ENCODE measurements around the gene SYS1. TPM values are rescaled to one million over a fixed set of nuclear protein-coding genes. Genes with fewer than 3 reads are reported as not detected.

SYS1 gene
- total RNA-seq, 2 donors from 2014 or later: 29.3 to 57.4 TPM

GRCh38 chr20:45406260-45407066, 43.5 kb downstream of the SYS1 start:
- peak in 1 of 4 experiments; percentile 8 for TF ChIP-seq CTCF (IDR thresholded peaks at IDR 0.05)
- no peak for TF ChIP-seq POLR2AphosphoS5 (IDR thresholded peaks at IDR 0.05)
- peak; percentile 54 for TF ChIP-seq POLR2A (IDR thresholded peaks at IDR 0.05)
- peak; percentile 63 for DNase-seq (ENCODE audit: low spot score)

GRCh38 chr20:45407067-45407745, 44.2 kb downstream of the SYS1 start:
- Histone ChIP-seq H3K4me1 (replicated peaks) (peaks cover 8% of the 10 kb centered on the region), H3K27me3 (replicated peaks; ENCODE audit: insufficient read depth) (no peaks in the 10 kb centered on the region), H3K27ac (peak overlapping the region; percentile 82 to 89), H3K4me3 (peak overlapping the region; percentile 72 to 87), H3K9me3 (no peaks in the 10 kb centered on the region), H3K36me3 (no peaks in the 10 kb centered on the region)
- intact Hi-C loops (cut with DNase I): loop anchor here (5.0 kb wide), 1 partner anchor 35 kb away; no protein-coding TSS in a partner anchor
- WGBS: 22% methylated on average over 15 of the region's 30 CpGs
- TF ChIP-seq POLR2AphosphoS5 (IDR thresholded peaks at IDR 0.05) (no peak), POLR2A (IDR thresholded peaks at IDR 0.05) (peak; percentile 41)
- DNase-seq (ENCODE audit: low spot score): no peak

More at GRCh38 chr20:45406260-45407066, 43.5 kb downstream of the SYS1 start:
- intact Hi-C loops (cut with DNase I): loop anchor here (5.0 kb wide), 1 partner anchor 34 kb away; no protein-coding TSS in a partner anchor
- 1% methylated on average over 61 of the region's 87 CpGs for WGBS
- Histone ChIP-seq H3K4me1 (replicated peaks) (peaks cover 8% of the 10 kb centered on the region), H3K36me3 (no peaks in the 10 kb centered on the region), H3K9me3 (no peaks in the 10 kb centered on the region), H3K4me3 (peak overlapping the region; percentile 72 to 87), H3K27me3 (replicated peaks; ENCODE audit: insufficient read depth) (no peaks in the 10 kb centered on the region), H3K27ac (peak overlapping the region; percentile 82 to 89)

GRCh38 chr20:45407783-45408645, 45.1 kb downstream of the SYS1 start, which contains the start of gene DBNDD2:
TSS of gene DBNDD2 (plus strand) at chr20:45408289. CDS start at chr20:45408468, 179 bp downstream.
- intact Hi-C loops (cut with DNase I): loop anchor here (5.0 kb wide), 1 partner anchor 36 kb away; no protein-coding TSS in a partner anchor
- H3K4me3 ChIP-seq: peak within 1 kb of the TSS; percentile 72 to 87
- no peak for TF ChIP-seq POLR2AphosphoS5 (IDR thresholded peaks at IDR 0.05)
- no peak for TF ChIP-seq POLR2A (IDR thresholded peaks at IDR 0.05)
- no peak for TF ChIP-seq CTCF (IDR thresholded peaks at IDR 0.05)
- H3K27ac ChIP-seq: peak within 1 kb of the TSS; percentile 82 to 89
- no peaks in the 10 kb centered on the region for H3K36me3 ChIP-seq
- peaks cover 8% of the 10 kb centered on the region for H3K4me1 ChIP-seq (replicated peaks)
- H3K9me3 ChIP-seq: no peaks in the 10 kb centered on the region
- H3K27me3 ChIP-seq (replicated peaks; ENCODE audit: insufficient read depth): no peaks in the 10 kb centered on the region
- no peak for DNase-seq (ENCODE audit: low spot score)
- 86% methylated on average over 21 of the region's 21 CpGs for whole genome bisulfite sequencing

- no peak for DNase-seq (ENCODE audit: low spot score)
- Histone ChIP-seq H3K4me1 (replicated peaks) (peaks cover 8% of the 10 kb centered on the region), H3K9me3 (no peaks in the 10 kb centered on the region), H3K27ac (peak overlapping the region in 1 of 2 donors; percentile 82), H3K4me3 (no peak overlapping the region), H3K27me3 (replicated peaks; ENCODE audit: insufficient read depth) (no peaks in the 10 kb centered on the region), H3K36me3 (no peaks in the 10 kb centered on the region)
- TF ChIP-seq POLR2A (IDR thresholded peaks at IDR 0.05) (no peak), CTCF (IDR thresholded peaks at IDR 0.05) (no peak), POLR2AphosphoS5 (IDR thresholded peaks at IDR 0.05) (no peak)
- 83% methylated on average over 7 of the region's 7 CpGs for WGBS
- intact Hi-C loops (cut with DNase I): loop anchor here (5.0 kb wide), 1 partner anchor 36 kb away; no protein-coding TSS in a partner anchor
Measured at GRCh38 chr20:45408646-45409213, 45.8 kb downstream of the SYS1 start.

Data from prostate gland (tissue), 2 donors.